ENCODE data around the gene PAIP1.
"Not testable (repeated sequence)": the region's sequence is repeated elsewhere in the genome, so short reads cannot be mapped to it uniquely, and the experiment has no call there.

The PAIP1 gene

GRCh38 chr5:43570450-43571158 lies 13.7 kb upstream of the PAIP1 start:
- no peak for DNase-seq (ENCODE audit: low read depth)

GRCh38 chr5:43569236-43569746 lies 12.4 kb upstream of the PAIP1 start:
- no peak for DNase-seq (ENCODE audit: low read depth)

- no peak for DNase-seq (ENCODE audit: low read depth)
Measured at GRCh38 chr5:43567967-43568366, 11.1 kb upstream of the PAIP1 start.

- no peak for DNase-seq (ENCODE audit: low read depth)
Measured at GRCh38 chr5:43565043-43565442, 8.2 kb upstream of the PAIP1 start.

GRCh38 chr5:43564289-43564850 lies 7.5 kb upstream of the PAIP1 start:
- DNase-seq (ENCODE audit: low read depth): no peak

- DNase-seq (ENCODE audit: low read depth): no peak
Measured at GRCh38 chr5:43563321-43563720, 6.4 kb upstream of the PAIP1 start.

- no peak for DNase-seq (ENCODE audit: low read depth)
Measured at GRCh38 chr5:43561356-43561755, 4.5 kb upstream of the PAIP1 start.

- no peak for DNase-seq (ENCODE audit: low read depth)
Measured at GRCh38 chr5:43560128-43560527, 3.3 kb upstream of the PAIP1 start.

- not testable (repeated sequence) for DNase-seq (ENCODE audit: low read depth)
Measured at GRCh38 chr5:43556607-43556856, 345 bp downstream of the PAIP1 start.

- DNase-seq (ENCODE audit: low read depth): peak; percentile 24
Measured at GRCh38 chr5:43555895-43556606, 826 bp downstream of the PAIP1 start.

- DNase-seq (ENCODE audit: low read depth): no peak
Measured at GRCh38 chr5:43554497-43554896, 2.4 kb downstream of the PAIP1 start.

GRCh38 chr5:43553381-43553780 lies 3.5 kb downstream of the PAIP1 start:
- no peak for DNase-seq (ENCODE audit: low read depth)

GRCh38 chr5:43551731-43552130 lies 5.1 kb downstream of the PAIP1 start:
- DNase-seq (ENCODE audit: low read depth): no peak

- not testable (repeated sequence) for DNase-seq (ENCODE audit: low read depth)
Measured at GRCh38 chr5:43549272-43549671, 7.6 kb downstream of the PAIP1 start.

GRCh38 chr5:43548358-43548757 lies 8.5 kb downstream of the PAIP1 start:
- no peak for DNase-seq (ENCODE audit: low read depth)

- no peak for DNase-seq (ENCODE audit: low read depth)
Measured at GRCh38 chr5:43547532-43547931, 9.3 kb downstream of the PAIP1 start.

- DNase-seq (ENCODE audit: low read depth): no peak
Measured at GRCh38 chr5:43543434-43543833, 13.4 kb downstream of the PAIP1 start.

GRCh38 chr5:43540746-43541145 lies 16.1 kb downstream of the PAIP1 start:
- DNase-seq (ENCODE audit: low read depth): no peak

- no peak for DNase-seq (ENCODE audit: low read depth)
Measured at GRCh38 chr5:43536972-43537371, 19.9 kb downstream of the PAIP1 start.

- no peak for DNase-seq (ENCODE audit: low read depth)
Measured at GRCh38 chr5:43533646-43534045, 23.2 kb downstream of the PAIP1 start.

- no peak for DNase-seq (ENCODE audit: low read depth)
Measured at GRCh38 chr5:43530648-43531047, 26.2 kb downstream of the PAIP1 start.

GRCh38 chr5:43523662-43524072 lies 33.2 kb downstream of the PAIP1 start:
- DNase-seq (ENCODE audit: low read depth): no peak

- no peak for DNase-seq (ENCODE audit: low read depth)
Measured at GRCh38 chr5:43520615-43521014, 36.3 kb downstream of the PAIP1 start.

GRCh38 chr5:43515678-43516048 lies 41.2 kb downstream of the PAIP1 start:
- no peak for DNase-seq (ENCODE audit: low read depth)
